Neutrophil (primary cell): Measurements from ENCODE around the gene LRRC28.

Experiments used
- H3K27ac ChIP-seq: fragments of 200-600 bp; sonication (generic); 2 replicates; pipeline ENCODE4 v1.5.1; 2016; ENCODE audit warnings: mild to moderate bottlenecking, moderate library complexity
- H3K27me3 ChIP-seq: fragments of 200-600 bp; sonication (generic); 2 replicates; pipeline ENCODE4 v1.6.0; 2016; ENCODE audit warnings: mild to moderate bottlenecking
- H3K36me3 ChIP-seq: fragments of 200-600 bp; sonication (generic); 2 replicates; pipeline ENCODE4 v1.5.1; 2017
- H3K4me1 ChIP-seq, 2 experiments: fragments of 200-600 bp in 1 of 2; sonication (generic) in 1 of 2; 1 replicate in 1 of 2; 2 replicates in 1 of 2; pipeline versions ENCODE4 v1.5.1 to v1.6.1; 2013 to 2016; ENCODE audit warnings: low read depth in 1 of 2, low read length in 1 of 2, mild to moderate bottlenecking in 1 of 2, moderate library complexity in 1 of 2; ENCODE audit not compliant: control insufficient read depth in 1 of 2, insufficient read depth in 1 of 2
- H3K4me3 ChIP-seq, 2 experiments: fragments of 200-600 bp in 1 of 2; sonication (generic) in 1 of 2; 1 replicate in 1 of 2; 2 replicates in 1 of 2; pipeline ENCODE4 v1.5.1; 2013 to 2016; ENCODE audit warnings: low read depth in 1 of 2, low read length in 1 of 2, mild to moderate bottlenecking in 1 of 2, moderate library complexity in 1 of 2
- H3K9me3 ChIP-seq: fragments of 200-600 bp; sonication (generic); 2 replicates; pipeline ENCODE4 v1.5.1; 2016
- CTCF ChIP-seq: fragments of 200-600 bp; sonication (generic); IDR thresholded peaks from 2 replicates; pipeline ENCODE4 v1.5.1; 2016; ENCODE audit warnings: antibody characterized with exemption

The LRRC28 gene

GRCh38 chr15:99275061-99275460 is 23.8 kb downstream of the LRRC28 start:
- no peaks in the 10 kb centered on the region for H3K27me3 ChIP-seq
- no peak overlapping the region for H3K4me3 ChIP-seq
- H3K4me1 ChIP-seq, result peaks cover 3 to 7% of the 10 kb centered on the region in 2 experiments
- no peak for TF ChIP-seq CTCF
- no peak overlapping the region for H3K27ac ChIP-seq
- no peaks in the 10 kb centered on the region for H3K9me3 ChIP-seq
- no peaks in the 10 kb centered on the region for H3K36me3 ChIP-seq

DNA sequence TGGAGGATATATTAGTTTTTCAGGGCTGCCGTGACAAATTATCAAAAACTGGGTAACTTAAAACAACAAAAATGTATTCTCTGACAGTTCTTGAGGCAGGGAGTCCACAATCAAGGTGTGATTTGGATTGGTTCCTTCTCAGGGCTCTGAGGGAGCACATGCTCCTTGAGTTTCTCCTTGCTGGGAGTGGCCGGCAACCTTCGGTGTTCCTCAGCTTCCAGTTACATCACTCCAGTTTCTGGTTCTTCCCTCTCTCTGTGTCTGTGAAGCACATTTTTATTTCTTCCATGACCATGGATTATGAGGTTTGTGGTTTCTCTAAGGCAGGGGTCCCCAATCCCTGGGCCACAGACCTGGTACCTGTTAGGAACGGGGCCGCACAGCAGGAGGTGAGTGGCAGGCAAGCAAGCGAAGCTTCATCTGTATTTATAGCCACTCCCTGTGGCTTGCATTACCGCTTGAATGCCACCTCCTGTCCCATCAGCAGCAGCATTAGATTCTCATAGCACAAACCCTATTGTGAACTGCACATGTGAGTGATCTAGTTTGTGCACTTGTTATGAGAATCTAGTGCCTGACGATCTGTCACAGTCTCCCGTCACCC is 24.3 kb downstream of the LRRC28 start:
- Histone ChIP-seq H3K4me3 (no peak overlapping the region), H3K9me3 (no peaks in the 10 kb centered on the region), H3K27me3 (no peaks in the 10 kb centered on the region), H3K27ac (no peak overlapping the region), H3K4me1 (peaks cover 5 to 7% of the 10 kb centered on the region in 2 experiments), H3K36me3 (no peaks in the 10 kb centered on the region)
- no peak for TF ChIP-seq CTCF

DNA sequence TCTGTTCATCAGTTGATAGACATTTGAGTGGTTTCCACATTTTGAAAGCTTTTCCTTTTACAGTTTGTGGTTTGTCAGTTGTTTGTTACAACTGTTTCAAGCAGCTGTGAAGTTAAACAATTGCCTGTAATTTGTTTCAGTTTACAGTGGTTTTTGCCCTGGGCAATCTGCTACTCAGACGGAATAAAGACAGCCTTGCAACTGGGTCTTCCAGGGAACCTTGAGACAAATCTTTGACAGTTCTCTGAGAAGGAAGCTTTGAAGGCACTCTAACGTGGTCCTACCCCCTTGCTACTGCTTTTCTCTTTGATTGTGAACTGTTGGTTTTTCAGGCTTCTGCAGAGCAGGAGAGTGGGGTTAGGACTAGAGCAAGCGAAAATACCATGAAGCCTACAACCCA is 28.0 kb downstream of the LRRC28 start:
- Histone ChIP-seq H3K27ac (no peak overlapping the region), H3K27me3 (no peaks in the 10 kb centered on the region), H3K4me3 (no peak overlapping the region), H3K36me3 (no peaks in the 10 kb centered on the region), H3K4me1 (peaks cover 22 to 26% of the 10 kb centered on the region in 2 experiments), H3K9me3 (no peaks in the 10 kb centered on the region)
- no peak for TF ChIP-seq CTCF

DNA sequence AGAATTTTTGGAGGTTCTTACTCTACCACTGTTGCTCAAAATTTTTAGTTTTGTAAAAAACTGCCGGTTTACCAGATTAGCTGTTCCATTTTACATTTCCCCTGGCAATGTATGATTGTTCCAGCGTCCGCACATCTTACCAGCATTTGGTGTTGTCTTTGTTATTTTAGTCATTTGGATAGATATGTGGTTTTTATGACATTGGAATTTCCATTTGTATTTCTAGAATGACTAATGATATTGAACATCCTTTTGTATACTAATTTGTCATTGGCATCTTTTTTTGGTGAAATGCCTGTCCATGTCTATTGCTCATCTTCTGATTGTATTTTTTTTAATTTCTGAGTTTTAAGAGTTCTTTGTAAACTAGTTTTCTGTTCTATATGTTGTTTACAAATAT is 28.5 kb downstream of the LRRC28 start:
- TF ChIP-seq CTCF, result no peak

GRCh38 chr15:99282121-99282520 is 30.8 kb downstream of the LRRC28 start:
- Histone ChIP-seq H3K27ac (no peak overlapping the region), H3K4me3 (no peak overlapping the region), H3K27me3 (no peaks in the 10 kb centered on the region), H3K4me1 (peaks cover 26% of the 10 kb centered on the region in 2 experiments), H3K36me3 (no peaks in the 10 kb centered on the region), H3K9me3 (no peaks in the 10 kb centered on the region)
- TF ChIP-seq CTCF, result no peak

More for the DNA sequence above, 28.5 kb downstream of the LRRC28 start:
- H3K27ac ChIP-seq, result no peak overlapping the region
- H3K27me3 ChIP-seq, result no peaks in the 10 kb centered on the region
- no peaks in the 10 kb centered on the region for H3K36me3 ChIP-seq
- H3K9me3 ChIP-seq, result no peaks in the 10 kb centered on the region
- no peak overlapping the region for H3K4me3 ChIP-seq
- peaks cover 26 to 27% of the 10 kb centered on the region in 2 experiments for H3K4me1 ChIP-seq
